CD14-positive monocyte (primary cell): ENCODE measurements around the gene PHLDB2. TPM values are rescaled to one million over a fixed set of nuclear protein-coding genes. Genes with fewer than 3 reads are reported as not detected.

Experiments
- DNase-seq, 3 donors: peaks; one replicate each; pipeline ENCODE4 v3.0.0-alpha.2; 2011 to 2022
- H2AFZ ChIP-seq: 2 replicates; pipeline ENCODE4 v1.6.0; 2012; ENCODE audit warnings: mild to moderate bottlenecking, low read depth, low read length, inconsistent platforms; ENCODE audit not compliant: insufficient read depth, poor library complexity, severe bottlenecking
- H3K27ac ChIP-seq, 2 donors: 1 replicate in 1 of 2; 2 replicates in 1 of 2; pipeline ENCODE4 v1.5.1; 2012 to 2013; ENCODE audit warnings: low read length in 2 of 2, control low read depth in 1 of 2, inconsistent platforms in 1 of 2, low read depth in 1 of 2, mild to moderate bottlenecking in 1 of 2
- H3K27me3 ChIP-seq, 2 donors: one replicate each; pipeline versions ENCODE4 v1.6.0 to v1.6.1; 2011 to 2013; ENCODE audit warnings: low read length in 2 of 2; ENCODE audit not compliant: control insufficient read depth in 2 of 2, insufficient read depth in 2 of 2
- H3K36me3 ChIP-seq, 2 donors: replicated peaks in 1 of 2; 1 replicate in 1 of 2; 2 replicates in 1 of 2; pipeline versions ENCODE4 v1.5.1 to v1.6.1; 2012 to 2013; ENCODE audit warnings: low read length in 2 of 2, control low read depth in 1 of 2, inconsistent platforms in 1 of 2, mild to moderate bottlenecking in 1 of 2; ENCODE audit not compliant: insufficient read depth in 2 of 2, control insufficient read depth in 1 of 2
- H3K4me1 ChIP-seq, 2 donors: 1 replicate in 1 of 2; 2 replicates in 1 of 2; pipeline versions ENCODE4 v1.5.1 to v1.6.1; 2012 to 2013; ENCODE audit warnings: low read length in 2 of 2, control low read depth in 1 of 2, inconsistent platforms in 1 of 2, mild to moderate bottlenecking in 1 of 2, moderate library complexity in 1 of 2; ENCODE audit not compliant: insufficient read depth in 2 of 2, control insufficient read depth in 1 of 2
- H3K4me2 ChIP-seq: replicated peaks from 2 replicates; pipeline ENCODE3; 2012; ENCODE audit warnings: low read length, moderate library complexity, mild to moderate bottlenecking; ENCODE audit not compliant: poor library complexity, severe bottlenecking; ENCODE audit errors: extremely low read depth
- H3K4me3 ChIP-seq, 3 experiments: fragments of 200-600 bp in 1 of 3; sonication (generic) in 1 of 3; replicated peaks in 1 of 3; 1 replicate in 2 of 3; 2 replicates in 1 of 3; pipeline ENCODE4 v1.5.1; 2011 to 2013; ENCODE audit warnings: low read length in 3 of 3, mild to moderate bottlenecking in 3 of 3, control low read depth in 2 of 3, low read depth in 2 of 3, inconsistent platforms in 1 of 3, moderate library complexity in 1 of 3
- H3K79me2 ChIP-seq: 2 replicates; pipeline ENCODE4 v1.6.0; 2012; ENCODE audit warnings: mild to moderate bottlenecking, control low read depth, inconsistent platforms, low read length, moderate library complexity; ENCODE audit not compliant: insufficient read depth
- H3K9ac ChIP-seq: 2 replicates; pipeline ENCODE4 v1.6.0; 2017; ENCODE audit warnings: low read length, mild to moderate bottlenecking; ENCODE audit not compliant: insufficient read depth, poor library complexity, severe bottlenecking
- H3K9me3 ChIP-seq, 2 donors: replicated peaks in 1 of 2; 1 replicate in 1 of 2; 2 replicates in 1 of 2; pipeline versions ENCODE4 v1.5.1 to v1.6.1; 2012 to 2013; ENCODE audit warnings: low read length in 2 of 2, control low read depth in 1 of 2; ENCODE audit not compliant: control insufficient read depth in 1 of 2, insufficient read depth in 1 of 2
- H4K20me1 ChIP-seq: 2 replicates; pipeline ENCODE4 v1.6.0; 2012; ENCODE audit warnings: mild to moderate bottlenecking, low read length, control low read depth, moderate library complexity; ENCODE audit not compliant: insufficient read depth
- H3K27ac Mint-ChIP-seq, 7 donors: one replicate each; pipeline ENCODE4 v1.8.0; 2020; ENCODE audit warnings: mild to moderate bottlenecking in 7 of 7, mixed read lengths in 7 of 7, moderate library complexity in 6 of 7, inconsistent platforms in 2 of 7
- H3K27me3 Mint-ChIP-seq, 3 donors: one replicate each; pipeline ENCODE4 v1.8.0; 2021 to 2022; ENCODE audit warnings: low read depth in 3 of 3, mild to moderate bottlenecking in 3 of 3, mixed read lengths in 3 of 3, moderate library complexity in 3 of 3, inconsistent platforms in 1 of 3
- H3K36me3 Mint-ChIP-seq, 2 donors: one replicate each; pipeline ENCODE4 v1.8.0; 2020; ENCODE audit warnings: mixed read lengths in 2 of 2, inconsistent platforms in 1 of 2, mild to moderate bottlenecking in 1 of 2
- H3K4me1 Mint-ChIP-seq: one replicate; pipeline ENCODE4 v1.8.0; 2020; ENCODE audit warnings: mild to moderate bottlenecking, mixed read lengths
- H3K4me3 Mint-ChIP-seq, 2 donors: one replicate each; pipeline ENCODE4 v1.8.0; 2020; ENCODE audit warnings: mild to moderate bottlenecking in 2 of 2, mixed read lengths in 2 of 2, moderate library complexity in 1 of 2
- H3K9me3 Mint-ChIP-seq, 7 donors: one replicate each; pipeline ENCODE4 v1.8.0; 2020 to 2022; ENCODE audit warnings: mixed read lengths in 7 of 7, mild to moderate bottlenecking in 6 of 7, moderate library complexity in 6 of 7, inconsistent platforms in 2 of 7
- CTCF ChIP-seq: fragments of 200-600 bp; IDR thresholded peaks from one replicate; pipeline ENCODE4 v1.8.0; 2022; ENCODE audit warnings: antibody characterized with exemption, mild to moderate bottlenecking
- WGBS: methylation state at CpG from one replicate; pipeline ENCODE4 v1.1.5; 2013; ENCODE audit warnings: missing lambda C conversion rate; ENCODE audit not compliant: insufficient coverage; 5-methylcytosine and 5-hydroxymethylcytosine counted together
- intact Hi-C, 2 donors: fragments of 100-400 bp; cut with micrococcal nuclease; formaldehyde crosslinking; loops; one replicate each; pipeline versions ENCODE4 v1.15.0 to v1.15.1; 2023
- polyA plus RNA-seq, 3 donors: library from polyadenylated mRNA; depleted of rRNA in 1 of 3; unstranded in 2 of 3; stranded (reverse) in 1 of 3; fragments of 300-500 nt in 2 of 3; fragments of >200 nt in 1 of 3; fragmentation: Illumina TruSeq in 2 of 3; gene quantifications; 1 replicate in 2 of 3; 2 replicates in 1 of 3; pipeline ENCODE4 v1.2.3, GENCODE V29; 2012 to 2021

The PHLDB2 gene
- polyA plus RNA-seq, 3 donors: 0.08 TPM; not detected in 2

- H3K9me3 Mint-ChIP-seq: peaks cover 0 to 4% (median 1%) of the 10 kb centered on the region in 7 donors
- no peak overlapping the region for H2AFZ ChIP-seq
Measured at GRCh38 chr3:111854990-111855389, 4.1 kb upstream of the PHLDB2 start.

GRCh38 chr3:111856501-111856900 is 2.6 kb upstream of the PHLDB2 start:
- no CpG with 5 or more reads among the region's 3 CpGs for WGBS
- peaks cover 39 to 51% (median 44%) of the 10 kb centered on the region in 3 donors for H3K27me3 Mint-ChIP-seq

More at GRCh38 chr3:111854990-111855389, 4.1 kb upstream of the PHLDB2 start:
- Histone ChIP-seq H3K9ac (no peak overlapping the region), H3K36me3 (no peaks in the 10 kb centered on the region), H4K20me1 (no peaks in the 10 kb centered on the region), H3K4me1 (peaks cover 12 to 13% of the 10 kb centered on the region in 2 donors), H3K79me2 (no peaks in the 10 kb centered on the region), H3K9me3 (peaks cover 0 to 3% of the 10 kb centered on the region in 2 donors), H3K27me3 (peaks cover 16% of the 10 kb centered on the region in 2 donors), H3K27ac (no peak overlapping the region), H3K4me2 (no peak overlapping the region), H3K4me3 (no peak overlapping the region)
- 86% methylated on average over 1 of the region's 2 CpGs for WGBS
- peaks cover 26 to 39% (median 29%) of the 10 kb centered on the region in 3 donors for H3K27me3 Mint-ChIP-seq
- TF ChIP-seq CTCF: no peak
- H3K36me3 Mint-ChIP-seq: peaks cover 2 to 3% of the 10 kb centered on the region in 2 donors
- no peak for DNase-seq
- H3K4me3 Mint-ChIP-seq: no peak overlapping the region
- intact Hi-C loops: no loop called here
- H3K27ac Mint-ChIP-seq: no peak overlapping the region
- peaks cover 19% of the 10 kb centered on the region for H3K4me1 Mint-ChIP-seq

More at GRCh38 chr3:111856501-111856900, 2.6 kb upstream of the PHLDB2 start:
- no peaks in the 10 kb centered on the region for H3K79me2 ChIP-seq
- H3K4me1 ChIP-seq: peaks cover 19 to 21% of the 10 kb centered on the region in 2 donors
- DNase-seq: no peak
- intact Hi-C loops: no loop called here
- Mint-ChIP-seq H3K9me3 (peaks cover 0 to 5% (median 1%) of the 10 kb centered on the region in 7 donors), H3K4me3 (no peak overlapping the region), H3K36me3 (peaks cover 2 to 4% of the 10 kb centered on the region in 2 donors), H3K27ac (no peak overlapping the region), H3K4me1 (peaks cover 24% of the 10 kb centered on the region)
- no peaks in the 10 kb centered on the region for H3K36me3 ChIP-seq
- H3K4me3 ChIP-seq: no peak overlapping the region
- peaks cover 23 to 29% of the 10 kb centered on the region in 2 donors for H3K27me3 ChIP-seq
- peaks cover 0 to 3% of the 10 kb centered on the region in 2 donors for H3K9me3 ChIP-seq
- no peak overlapping the region for H2AFZ ChIP-seq
- H4K20me1 ChIP-seq: no peaks in the 10 kb centered on the region
- no peak overlapping the region for H3K9ac ChIP-seq
- no peak overlapping the region for H3K4me2 ChIP-seq
- TF ChIP-seq CTCF: no peak
- no peak overlapping the region for H3K27ac ChIP-seq
